GM18858 (cell line): Measurements from ENCODE around the gene ATP8B1.
A peak's percentile ranks its signal among the peaks of the same experiment; 100 is the strongest.
"Not testable (repeated sequence)": the region's sequence is repeated elsewhere in the genome, so short reads cannot be mapped to it uniquely, and the experiment has no call there.

Source experiments
- ATAC-seq: cut with Tn5 transposase; IDR thresholded peaks from one replicate; pipeline ENCODE4 v1.9.1; 2021; ENCODE audit not compliant: unreplicated experiment

ATP8B1 gene

DNA sequence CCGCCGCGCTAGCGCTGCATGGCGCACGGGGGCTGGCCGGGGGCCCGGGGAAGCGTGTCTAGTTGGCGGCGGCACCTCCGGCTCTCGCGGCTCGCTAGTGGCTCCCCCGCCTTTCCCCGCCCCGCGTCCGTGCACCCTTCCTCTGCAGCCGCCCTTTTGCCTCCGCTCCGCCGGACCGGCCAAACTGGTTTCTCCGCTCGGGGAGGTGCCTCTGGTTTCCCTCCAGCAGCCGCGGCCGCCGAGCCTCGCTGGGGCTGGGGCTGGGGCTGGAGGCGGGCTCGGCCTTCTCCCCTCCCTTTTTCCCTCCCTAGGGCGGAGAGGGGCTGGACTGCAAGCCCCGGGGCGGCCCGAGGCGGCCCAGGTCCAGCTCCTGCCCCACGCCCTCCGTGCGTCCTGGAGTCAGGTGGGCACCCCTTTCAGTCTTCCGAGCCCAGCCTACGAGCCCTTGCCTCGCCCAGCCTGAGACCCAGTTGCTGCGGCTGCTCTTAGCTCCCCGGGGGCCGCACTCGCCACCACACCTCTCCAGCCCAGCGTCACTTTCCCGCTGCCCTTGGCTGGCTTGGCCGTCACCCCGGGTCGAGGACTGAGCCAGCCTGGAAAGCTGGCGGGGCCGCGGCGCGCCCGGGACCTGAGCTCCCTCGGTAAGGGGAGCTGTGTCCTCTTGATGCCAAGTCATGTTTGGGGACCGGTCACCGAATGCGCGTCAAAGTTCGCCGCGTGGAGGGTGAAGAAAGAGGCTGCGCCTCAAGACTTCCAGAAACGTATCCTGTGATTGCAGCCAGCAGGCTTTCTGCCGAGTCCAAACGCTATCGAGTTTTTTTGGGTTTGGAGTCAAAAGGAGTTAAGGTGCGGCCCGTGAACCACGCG is at the start of gene ATP8B1:
TSS of gene ATP8B1 (minus strand) at position 213 of the 867 bp plus-strand sequence. CDS start 71,508 bp downstream, outside the sequence.
- ATAC-seq = no peak

DNA sequence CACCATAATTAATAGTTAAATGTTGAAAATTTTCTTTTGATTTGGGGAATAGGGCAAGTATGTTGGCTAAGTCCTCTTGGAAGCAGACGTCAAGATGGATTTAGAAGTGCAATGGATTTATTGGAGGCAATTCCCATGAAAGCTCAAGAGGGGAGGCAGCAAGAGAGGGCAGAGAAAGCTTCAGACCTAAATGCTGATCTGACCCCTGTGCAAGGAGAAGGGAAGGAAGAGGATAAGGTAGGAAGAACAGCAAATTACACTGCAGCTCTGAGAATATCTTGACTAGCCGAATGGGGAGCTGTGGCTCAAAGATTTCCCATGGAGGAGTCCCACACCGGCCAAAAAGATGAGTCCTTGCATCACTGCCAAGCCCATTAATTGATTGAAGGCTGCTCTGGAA is 46.9 kb upstream of the ATP8B1 start:
- ATAC-seq = no peak

DNA sequence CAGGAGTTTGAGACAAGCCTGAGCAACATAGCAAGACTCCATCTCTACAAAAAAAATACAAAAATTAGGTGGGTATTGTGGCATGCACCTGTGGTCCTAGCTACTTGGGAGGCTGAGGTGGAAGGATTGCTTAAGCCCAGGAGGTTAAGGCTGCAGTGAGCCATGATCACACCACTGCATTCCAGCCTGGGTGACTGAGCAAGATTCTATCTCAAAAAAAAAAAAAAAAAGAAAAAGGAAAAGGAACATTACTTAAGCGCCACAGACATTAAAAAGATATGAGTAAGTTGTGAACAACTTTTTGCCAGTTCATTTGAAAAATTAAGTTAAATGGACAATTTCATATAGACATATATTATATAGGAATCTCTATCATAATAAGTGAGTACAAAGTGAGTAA is 45.3 kb upstream of the ATP8B1 start:
- not testable (repeated sequence) for ATAC-seq

DNA sequence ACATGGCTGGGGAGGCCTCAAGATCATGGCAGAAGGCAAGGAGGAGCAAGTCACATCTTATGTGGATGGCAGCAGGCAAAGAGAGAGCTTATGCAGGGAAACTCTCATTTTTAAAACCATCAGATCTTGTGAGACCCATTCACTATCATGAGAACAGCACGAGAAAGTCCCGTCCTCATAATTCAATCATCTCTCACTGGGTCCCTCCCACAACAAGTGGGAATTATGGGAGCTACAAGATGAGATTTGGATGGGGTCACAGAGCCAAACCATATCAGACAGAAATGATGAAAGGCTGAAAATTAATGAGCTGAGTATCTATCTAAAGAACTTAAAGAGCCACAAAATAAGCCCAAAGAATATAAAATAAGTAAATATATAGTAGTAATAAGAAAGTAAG is 44.3 kb upstream of the ATP8B1 start:
- not testable (repeated sequence) for ATAC-seq

DNA sequence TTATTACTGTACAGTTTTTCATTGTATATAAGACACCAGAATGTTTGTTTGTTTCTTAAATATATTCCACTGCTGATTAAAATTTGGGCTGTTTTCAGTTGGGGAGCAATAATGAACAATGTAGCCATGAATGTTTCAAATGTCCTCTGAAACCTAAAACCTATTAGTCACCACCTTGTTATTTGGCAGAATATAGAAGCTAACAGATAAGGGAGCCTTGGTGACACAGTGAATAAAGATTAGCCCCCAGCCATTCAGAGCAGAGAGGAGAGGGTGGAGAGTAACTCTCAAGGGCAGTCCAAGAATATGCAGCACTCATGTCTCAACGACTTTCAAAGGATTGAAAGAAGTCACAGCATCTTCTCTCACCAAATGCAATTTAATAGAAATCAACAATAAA is 43.1 kb upstream of the ATP8B1 start:
- ATAC-seq = no peak

DNA sequence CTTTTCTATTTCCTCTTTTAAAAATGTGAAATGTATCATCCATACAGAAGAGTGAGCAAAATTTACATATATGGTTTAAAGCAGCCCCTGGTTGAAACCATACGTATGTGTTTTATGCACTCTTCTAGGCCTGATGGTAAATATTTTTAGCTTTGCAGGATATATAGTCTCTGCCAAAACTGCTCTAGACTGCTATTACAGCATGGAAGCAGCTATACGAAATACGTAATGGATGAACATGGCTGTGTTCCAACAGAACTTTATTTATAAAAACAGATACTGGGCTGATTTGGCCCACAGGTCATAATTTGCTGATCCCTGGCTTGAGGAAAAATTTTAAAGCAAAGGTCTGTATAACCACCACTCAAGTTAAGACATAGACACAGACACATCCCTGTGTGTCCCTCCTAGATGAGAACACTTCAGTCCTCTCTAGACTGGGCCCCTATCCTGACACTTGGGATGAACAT is 42.5 kb upstream of the ATP8B1 start:
- ATAC-seq = no peak

DNA sequence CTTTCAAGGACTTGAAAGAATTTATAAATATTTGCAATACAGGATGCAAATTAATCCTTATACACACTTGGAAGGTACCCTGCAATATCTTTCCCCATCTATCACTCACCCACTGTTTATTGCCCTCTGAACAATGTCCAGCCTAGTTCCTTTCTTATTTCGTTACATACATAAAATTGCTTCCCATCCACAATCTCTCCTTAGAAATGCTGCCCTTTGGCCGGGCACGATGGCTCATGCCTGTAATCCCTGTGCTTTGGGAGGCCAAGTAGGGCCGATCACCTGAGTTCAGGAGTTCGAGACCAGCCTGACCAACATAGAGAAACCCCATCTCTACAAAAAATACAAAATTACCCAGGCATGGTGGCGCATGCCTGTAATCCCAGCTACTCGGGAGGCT is 41.2 kb upstream of the ATP8B1 start:
- no peak for ATAC-seq

DNA sequence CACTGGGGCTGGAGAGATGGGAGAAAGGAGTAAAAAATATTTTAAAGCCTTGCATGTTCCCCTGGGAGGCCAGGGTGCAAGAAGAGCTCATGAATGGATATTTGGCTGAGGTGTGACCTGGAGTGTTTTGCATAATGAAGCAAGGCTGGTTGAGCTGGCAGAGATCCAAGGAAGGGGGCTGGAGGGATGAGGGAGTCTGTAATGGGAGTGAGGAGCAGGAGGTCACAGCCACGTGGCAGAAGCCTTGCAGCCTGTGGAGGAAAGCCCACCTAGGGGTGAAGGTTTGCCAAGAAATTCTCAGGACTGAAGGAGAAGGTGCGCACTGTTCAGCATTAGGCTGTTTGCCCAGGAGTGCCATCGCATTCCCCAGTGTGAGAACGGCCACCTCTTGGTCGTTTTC is 40.3 kb upstream of the ATP8B1 start:
- ATAC-seq = no peak

DNA sequence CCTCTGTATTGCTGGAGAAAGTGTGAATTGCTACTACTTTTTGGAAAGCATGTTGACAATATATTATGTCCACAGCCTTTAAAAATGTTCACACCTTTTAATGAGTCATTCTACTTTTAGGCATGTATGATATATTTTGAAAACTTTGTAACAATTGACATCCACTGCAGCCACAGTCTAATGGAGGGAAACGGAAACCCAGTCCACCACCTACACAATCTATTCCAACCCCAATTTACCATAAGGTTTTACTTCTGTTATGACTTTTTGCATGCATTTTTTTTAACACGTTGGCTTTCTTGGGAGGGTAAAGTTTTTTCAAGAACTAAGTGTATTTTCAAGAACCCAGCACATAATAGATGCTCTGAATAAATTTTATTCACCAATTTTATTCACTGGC is 38.5 kb upstream of the ATP8B1 start:
- ATAC-seq = peak; percentile 49

DNA sequence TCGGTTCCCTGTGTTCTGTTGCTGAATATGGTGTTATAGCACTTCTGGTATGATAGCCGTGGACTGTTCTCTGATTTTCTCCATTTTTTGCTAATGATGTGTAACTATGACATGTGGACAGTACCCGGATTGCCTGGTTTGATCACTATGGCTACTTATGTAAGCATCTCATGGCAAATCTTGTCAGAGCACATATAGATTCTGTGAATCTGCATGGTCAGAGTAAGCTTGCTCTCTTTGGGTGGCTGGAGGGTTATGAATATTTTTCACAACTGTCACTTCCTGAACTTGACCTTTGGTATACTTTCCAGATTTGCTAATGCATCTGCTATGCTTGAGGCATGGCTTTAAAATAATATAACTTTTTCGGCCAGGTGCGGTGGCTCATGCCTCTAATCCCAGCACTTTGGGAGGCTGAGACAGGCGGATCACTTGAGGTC is 36.8 kb upstream of the ATP8B1 start:
- ATAC-seq = no peak

DNA sequence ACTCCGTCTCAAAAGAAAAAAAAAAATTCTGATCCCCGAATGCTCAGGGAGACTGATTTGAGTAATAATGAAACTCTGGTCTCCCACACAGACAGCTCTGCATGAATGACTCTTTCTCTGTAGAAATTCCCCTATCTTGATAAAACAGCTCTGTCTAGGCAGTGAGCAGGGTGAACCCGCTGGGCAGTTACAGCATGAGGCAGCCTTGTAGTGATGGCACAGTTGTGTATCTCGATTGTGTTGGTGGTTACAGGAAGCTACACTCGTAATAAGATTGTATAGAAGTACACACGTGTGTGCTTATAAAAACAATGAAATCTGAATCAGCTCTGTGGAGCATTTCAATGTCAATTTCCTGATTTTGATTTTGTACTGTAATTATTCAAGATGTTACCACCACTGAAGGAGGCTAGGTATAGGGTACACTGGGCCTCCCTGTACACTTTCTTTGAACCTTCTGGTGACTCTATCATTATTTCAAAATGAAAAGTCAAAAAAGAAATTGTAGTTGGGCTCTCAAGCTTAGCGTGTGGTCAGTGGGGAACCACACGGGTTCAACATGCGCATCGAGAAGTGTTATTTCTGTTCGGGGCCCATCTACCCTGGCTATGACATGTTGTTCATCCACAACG is 34.9 kb upstream of the ATP8B1 start:
- peak; percentile 74 for ATAC-seq

DNA sequence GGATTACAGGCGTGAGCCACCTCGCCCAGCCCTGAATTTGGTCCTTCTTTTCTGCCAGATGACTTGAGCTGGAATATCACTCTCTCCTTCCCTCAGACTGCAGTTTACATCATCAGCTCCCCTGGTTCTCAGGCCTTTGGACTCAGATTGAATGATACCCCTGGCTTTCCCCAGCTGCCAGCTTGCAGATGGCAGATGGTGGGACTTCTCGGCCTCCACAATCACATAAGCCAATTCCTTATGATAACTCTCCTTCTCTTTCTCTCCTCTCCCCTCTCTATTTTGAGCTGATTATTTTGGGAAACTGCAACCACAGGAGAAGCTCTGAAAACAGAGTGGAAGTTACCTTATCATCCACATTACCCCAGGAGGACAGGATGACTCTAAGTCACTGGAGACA is 33.4 kb upstream of the ATP8B1 start:
- no peak for ATAC-seq

DNA sequence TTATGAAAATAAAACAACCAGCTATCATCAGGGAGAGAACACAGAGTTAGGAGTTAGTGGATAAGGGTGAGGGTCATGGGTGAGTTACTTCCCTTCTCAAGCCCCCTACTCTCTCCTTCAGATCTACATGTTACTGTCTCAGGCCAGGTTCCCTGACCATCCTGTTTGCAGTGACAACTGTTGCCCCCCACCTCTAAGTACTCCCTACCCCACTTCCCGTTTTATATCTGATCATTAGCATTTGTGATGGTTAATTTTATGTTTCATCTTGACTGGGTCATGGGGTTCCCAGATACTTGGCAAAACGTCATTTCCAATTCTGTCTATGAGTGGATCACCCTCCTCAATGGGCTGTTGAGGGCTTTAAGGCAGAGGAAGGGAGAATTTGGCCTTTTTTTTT is 32.8 kb upstream of the ATP8B1 start:
- ATAC-seq = no peak

DNA sequence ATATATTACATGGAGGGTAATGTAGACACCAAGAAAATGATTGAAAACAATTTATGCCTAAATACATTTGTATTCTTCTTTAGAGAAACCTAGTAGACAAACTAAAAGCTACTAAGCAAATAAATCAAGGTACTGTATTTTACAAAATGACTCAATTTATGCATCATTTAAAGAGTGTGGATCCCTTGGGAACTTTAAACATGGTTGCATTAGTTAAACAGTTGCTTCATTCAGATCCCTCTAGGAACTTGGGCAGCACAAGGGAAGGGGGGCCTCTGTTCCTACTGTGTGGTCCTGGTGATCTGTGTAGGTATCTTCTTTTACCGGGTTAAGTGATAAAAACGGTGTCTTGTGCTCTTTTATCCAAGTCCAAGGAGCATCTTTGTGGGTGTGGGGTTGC is 31.5 kb upstream of the ATP8B1 start:
- no peak for ATAC-seq

DNA sequence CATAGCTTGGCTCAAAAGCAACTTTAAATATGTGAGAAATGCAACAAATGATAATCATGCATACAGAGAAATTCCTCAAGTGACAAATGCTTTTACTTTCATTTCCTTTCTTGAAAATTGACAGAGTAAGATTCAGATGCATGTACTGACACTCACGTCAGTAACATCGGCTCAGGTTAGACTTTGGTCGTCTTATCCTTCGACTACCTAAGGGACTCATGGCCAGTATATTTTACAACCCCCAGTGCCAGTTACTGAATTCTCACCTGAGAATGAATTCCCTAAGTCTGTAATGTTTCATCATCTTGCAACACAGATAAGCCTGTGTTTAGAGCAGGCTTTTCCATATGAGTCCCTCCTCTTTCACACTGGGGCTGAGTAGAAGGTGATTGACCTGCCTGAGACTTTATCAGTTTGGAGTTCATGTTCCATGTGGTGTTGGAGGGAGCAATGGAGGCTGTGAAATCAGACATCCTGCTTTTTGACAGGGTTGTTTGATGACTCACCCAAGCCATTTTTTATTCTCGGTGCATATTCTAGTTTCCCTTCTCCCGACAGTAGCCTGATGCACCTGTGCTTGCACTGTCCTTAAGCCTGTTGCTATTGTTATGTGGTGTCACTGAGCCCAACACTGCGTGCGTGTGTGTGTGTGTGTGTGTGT is 30.5 kb upstream of the ATP8B1 start:
- ATAC-seq = peak; percentile 33

DNA sequence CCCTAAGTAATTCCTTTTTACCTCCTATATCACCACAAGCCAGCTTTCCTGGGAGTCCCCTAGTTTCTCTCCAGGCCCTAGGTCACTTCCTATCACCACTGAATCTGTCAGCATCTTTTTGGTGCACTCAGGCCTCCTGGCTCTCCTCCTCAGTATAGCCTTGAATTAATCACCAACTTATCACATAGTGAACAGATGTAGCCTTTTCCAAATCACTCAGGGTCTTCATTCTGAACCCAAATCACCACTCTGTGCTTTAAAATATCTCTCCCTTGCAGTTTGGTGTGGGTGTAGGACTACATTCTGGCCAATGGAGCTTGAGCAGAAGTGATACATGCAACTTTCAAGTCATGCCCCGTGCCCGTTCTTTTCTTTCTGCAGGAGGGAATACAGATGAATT is 29.6 kb upstream of the ATP8B1 start:
- ATAC-seq = no peak

DNA sequence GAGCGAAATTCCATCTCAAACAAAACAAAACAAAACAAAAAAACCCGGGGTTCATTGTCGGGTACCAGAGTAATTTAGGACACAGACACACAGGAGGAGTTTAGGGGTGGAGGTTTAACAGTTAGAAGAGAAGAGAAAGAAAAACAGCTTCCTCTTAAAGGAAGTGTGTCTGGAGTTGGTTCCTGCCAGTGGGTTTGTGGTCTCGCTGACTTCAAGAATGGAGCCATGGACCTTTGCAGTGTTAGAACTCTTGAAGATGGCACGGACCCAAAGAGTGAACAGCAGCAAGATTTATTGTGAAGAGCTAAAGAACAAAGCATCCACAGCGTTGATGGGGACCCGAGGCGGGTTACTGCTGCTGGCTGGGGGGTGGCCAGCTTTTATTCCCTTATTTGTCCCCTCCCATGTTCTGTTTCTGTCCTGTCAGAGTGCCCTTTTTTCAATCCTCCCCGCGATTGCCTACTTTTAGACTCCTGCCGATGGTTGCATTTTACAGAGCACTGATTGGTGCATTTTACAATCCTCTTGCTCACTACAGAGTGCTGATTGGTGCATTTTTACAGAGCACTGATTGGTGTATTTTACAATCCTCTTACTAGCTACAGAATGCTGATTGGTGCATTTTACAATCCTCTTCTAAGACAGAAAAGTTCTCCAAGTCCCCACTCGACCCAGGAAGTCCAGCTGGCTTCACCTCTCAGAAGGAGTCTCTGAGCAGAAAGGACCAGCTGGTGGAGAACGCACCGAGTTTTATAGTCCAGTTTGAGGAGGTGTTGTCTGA is 28.7 kb upstream of the ATP8B1 start:
- ATAC-seq = no peak

DNA sequence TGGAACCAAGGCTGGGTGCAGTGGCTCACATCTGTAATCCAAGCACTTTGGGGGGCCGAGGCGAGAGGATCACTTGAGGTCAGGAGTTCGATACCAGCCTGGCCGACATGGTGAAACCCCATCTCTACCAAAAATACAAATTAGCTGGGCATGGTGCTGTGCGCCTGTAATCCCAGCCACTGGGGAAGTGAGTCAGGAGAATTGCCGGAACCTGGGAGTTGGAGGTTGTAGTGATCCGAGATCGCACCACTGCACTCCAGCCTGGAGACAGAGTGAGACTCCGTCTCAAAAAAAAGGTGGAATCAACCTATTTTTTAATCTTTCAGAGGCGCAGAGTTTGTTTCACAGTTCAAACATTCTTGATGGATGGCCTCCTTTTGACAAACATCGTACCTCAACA is 24.5 kb upstream of the ATP8B1 start:
- ATAC-seq = no peak

DNA sequence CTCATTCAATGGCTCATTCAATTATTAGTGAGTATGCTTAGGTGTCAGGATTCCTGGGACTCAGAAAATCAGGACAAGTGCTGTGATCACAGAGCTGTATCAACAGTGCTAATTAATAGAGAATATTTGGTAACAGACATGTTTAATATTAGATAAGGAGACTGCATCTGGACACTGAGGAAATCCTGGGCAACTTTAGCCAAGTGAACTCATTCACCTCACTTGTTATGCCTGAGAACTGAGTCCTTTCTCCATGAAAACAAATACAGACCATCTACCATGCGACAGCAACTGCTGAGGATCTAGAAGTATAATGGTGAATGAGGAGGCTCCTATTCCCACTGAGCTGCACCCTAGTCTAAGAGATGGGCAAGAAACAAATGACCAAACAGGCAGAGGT is 23.1 kb upstream of the ATP8B1 start:
- no peak for ATAC-seq

DNA sequence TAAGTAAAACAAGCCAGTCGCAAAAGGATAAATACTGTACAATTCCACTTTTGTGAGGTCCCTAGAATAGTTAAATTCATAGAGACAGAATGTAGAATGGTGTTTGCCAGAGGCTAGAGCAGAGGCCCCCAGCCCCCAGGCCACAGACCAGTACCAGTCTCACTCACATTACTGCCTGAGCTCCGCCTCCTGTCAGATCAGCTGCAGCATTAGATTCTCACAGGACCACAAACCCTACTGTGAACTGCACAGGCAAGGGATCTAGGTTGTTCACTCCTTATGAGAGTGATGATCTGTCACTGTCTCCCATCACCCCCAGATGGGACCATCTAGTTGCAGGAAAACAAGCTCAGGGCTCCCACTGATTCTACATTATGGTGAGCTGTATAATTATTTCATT is 17.5 kb upstream of the ATP8B1 start:
- not testable (repeated sequence) for ATAC-seq
